Neural crest cell (in vitro differentiated cells): ENCODE data around the gene PCF11. TPM values are rescaled to one million over a fixed set of nuclear protein-coding genes. Genes with fewer than 3 reads are reported as not detected.
"Not testable (repeated sequence)": the region's sequence is repeated elsewhere in the genome, so short reads cannot be mapped to it uniquely, and the experiment has no call there.

Experiments used
- DNase-seq: peaks from one replicate; pipeline ENCODE4 v3.0.0; 2021; ENCODE audit warnings: low read depth, mixed read lengths, low spot score
- H3K27ac Mint-ChIP-seq: one replicate; pipeline ENCODE4 v1.8.0; 2021; ENCODE audit warnings: mild to moderate bottlenecking, mixed read lengths; ENCODE audit not compliant: unreplicated experiment
- H3K27me3 Mint-ChIP-seq: 2 replicates; pipeline ENCODE4 v1.8.0; 2021; ENCODE audit warnings: low read depth, mild to moderate bottlenecking, mixed read lengths
- H3K36me3 Mint-ChIP-seq: 2 replicates; pipeline ENCODE4 v1.8.0; 2021; ENCODE audit warnings: low read depth, mild to moderate bottlenecking, mixed read lengths
- H3K4me1 Mint-ChIP-seq: 2 replicates; pipeline ENCODE4 v1.8.0; 2021; ENCODE audit warnings: mixed read lengths
- H3K4me3 Mint-ChIP-seq: one replicate; pipeline ENCODE4 v1.8.0; 2021; ENCODE audit warnings: mild to moderate bottlenecking, mixed read lengths
- H3K9me3 Mint-ChIP-seq: 2 replicates; pipeline ENCODE4 v1.8.0; 2021; ENCODE audit warnings: mixed read lengths
- total RNA-seq: library from RNA; stranded (reverse); gene quantifications from 2 replicates; pipeline ENCODE4 v1.2.1, GENCODE V29; 2021
- TF ChIP-seq, protein P1 (sequence below): fragments of 200-600 bp; sonication (generic); conservative IDR thresholded peaks from 2 replicates; pipeline ENCODE4 v1.5.0; 2021; ENCODE audit warnings: antibody characterized with exemption, mild to moderate bottlenecking

Gene PCF11
- total RNA-seq, 1 donor from 2014 or later = 67.9 TPM

DNA sequence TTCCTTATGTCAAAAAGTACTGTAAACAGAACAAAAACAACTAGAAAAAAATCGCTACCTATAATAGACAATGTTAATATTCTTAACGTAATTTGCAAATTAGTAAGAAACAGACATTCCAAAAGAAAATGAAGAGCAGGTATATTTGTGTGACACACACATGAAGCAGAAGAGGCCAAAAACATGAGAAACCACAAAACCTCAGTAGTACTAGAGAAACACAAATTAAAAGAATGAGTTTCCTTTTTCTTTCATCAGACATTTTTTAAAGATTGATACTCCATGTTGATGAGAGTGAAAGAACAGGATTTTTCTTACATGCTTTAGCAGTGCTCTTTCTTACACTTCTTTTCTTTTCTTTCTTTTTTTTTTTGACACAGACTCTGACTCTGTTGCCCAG lies 34.2 kb upstream of the PCF11 start:
- no peak overlapping the region for H3K27ac Mint-ChIP-seq
- no peak overlapping the region for H3K4me3 Mint-ChIP-seq
- H3K36me3 Mint-ChIP-seq = no peaks in the 10 kb centered on the region
- TF ChIP-seq, protein P1, sequence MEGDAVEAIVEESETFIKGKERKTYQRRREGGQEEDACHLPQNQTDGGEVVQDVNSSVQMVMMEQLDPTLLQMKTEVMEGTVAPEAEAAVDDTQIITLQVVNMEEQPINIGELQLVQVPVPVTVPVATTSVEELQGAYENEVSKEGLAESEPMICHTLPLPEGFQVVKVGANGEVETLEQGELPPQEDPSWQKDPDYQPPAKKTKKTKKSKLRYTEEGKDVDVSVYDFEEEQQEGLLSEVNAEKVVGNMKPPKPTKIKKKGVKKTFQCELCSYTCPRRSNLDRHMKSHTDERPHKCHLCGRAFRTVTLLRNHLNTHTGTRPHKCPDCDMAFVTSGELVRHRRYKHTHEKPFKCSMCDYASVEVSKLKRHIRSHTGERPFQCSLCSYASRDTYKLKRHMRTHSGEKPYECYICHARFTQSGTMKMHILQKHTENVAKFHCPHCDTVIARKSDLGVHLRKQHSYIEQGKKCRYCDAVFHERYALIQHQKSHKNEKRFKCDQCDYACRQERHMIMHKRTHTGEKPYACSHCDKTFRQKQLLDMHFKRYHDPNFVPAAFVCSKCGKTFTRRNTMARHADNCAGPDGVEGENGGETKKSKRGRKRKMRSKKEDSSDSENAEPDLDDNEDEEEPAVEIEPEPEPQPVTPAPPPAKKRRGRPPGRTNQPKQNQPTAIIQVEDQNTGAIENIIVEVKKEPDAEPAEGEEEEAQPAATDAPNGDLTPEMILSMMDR = no peak
- H3K9me3 Mint-ChIP-seq = no peaks in the 10 kb centered on the region
- H3K27me3 Mint-ChIP-seq = no peaks in the 10 kb centered on the region
- H3K4me1 Mint-ChIP-seq = no peaks in the 10 kb centered on the region
- DNase-seq = no peak

DNA sequence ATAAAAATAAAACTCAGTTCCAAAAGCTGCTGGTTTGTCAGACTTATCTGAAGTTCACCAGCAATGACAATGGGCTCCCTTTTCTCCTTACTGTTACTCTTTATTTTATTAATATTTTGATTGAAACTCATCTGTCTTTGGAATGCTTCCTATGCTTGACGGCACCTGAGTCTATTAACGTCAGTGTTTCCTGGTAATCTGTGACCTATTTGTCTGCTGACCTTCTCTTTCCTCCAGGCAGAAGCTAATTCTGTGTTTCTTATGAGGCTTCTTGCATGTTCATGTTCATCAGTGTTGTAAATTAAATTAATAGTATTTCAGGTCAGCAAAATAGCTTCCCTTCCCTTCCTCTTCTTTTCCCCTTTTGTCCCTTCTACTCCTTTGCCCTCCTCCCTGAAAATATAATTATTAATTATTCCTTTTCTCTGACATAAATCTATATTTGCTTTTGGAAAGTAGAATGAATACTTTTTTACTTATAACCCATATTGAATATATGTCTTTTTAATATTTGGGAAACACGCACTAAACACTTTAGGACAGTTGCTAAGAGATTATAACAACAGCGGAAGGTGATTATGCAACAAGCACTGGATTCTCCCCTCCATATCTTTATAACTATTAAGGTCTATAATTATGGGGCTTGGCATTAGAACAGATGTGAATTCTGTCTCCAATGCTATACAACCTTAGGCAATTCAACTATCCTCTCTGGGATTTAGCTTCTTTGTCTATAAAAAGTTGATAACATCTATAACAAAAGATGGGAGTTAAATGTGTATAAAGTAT lies 32.1 kb upstream of the PCF11 start:
- Mint-ChIP-seq H3K36me3 (no peaks in the 10 kb centered on the region), H3K27me3 (no peaks in the 10 kb centered on the region), H3K4me3 (no peak overlapping the region), H3K4me1 (no peaks in the 10 kb centered on the region), H3K27ac (no peak overlapping the region), H3K9me3 (no peaks in the 10 kb centered on the region)
- DNase-seq = no peak
- TF ChIP-seq, protein P1 = no peak

DNA sequence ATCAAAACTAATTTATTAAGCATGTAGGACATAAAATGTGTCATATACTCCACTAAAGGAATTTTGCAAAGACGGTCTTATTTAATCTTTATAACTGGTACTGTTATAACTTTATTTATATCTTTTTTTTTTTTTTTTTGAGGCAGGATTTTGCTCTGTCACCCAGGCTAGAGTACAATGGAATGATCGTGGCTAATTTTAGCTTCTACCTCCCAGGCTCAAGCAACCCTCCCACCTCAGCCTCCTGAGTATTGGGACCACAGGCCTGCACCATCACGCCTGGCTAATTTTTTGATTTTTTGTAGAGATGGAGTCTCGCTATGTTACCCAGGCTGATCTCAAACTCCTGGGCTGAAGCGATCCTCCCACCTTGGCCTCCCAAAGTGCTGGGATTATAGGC lies 31.4 kb upstream of the PCF11 start:
- TF ChIP-seq, protein P1 = no peak
- Mint-ChIP-seq H3K4me3 (no peak overlapping the region), H3K4me1 (no peaks in the 10 kb centered on the region), H3K9me3 (no peaks in the 10 kb centered on the region), H3K27ac (no peak overlapping the region), H3K27me3 (no peaks in the 10 kb centered on the region), H3K36me3 (no peaks in the 10 kb centered on the region)
- no peak for DNase-seq

DNA sequence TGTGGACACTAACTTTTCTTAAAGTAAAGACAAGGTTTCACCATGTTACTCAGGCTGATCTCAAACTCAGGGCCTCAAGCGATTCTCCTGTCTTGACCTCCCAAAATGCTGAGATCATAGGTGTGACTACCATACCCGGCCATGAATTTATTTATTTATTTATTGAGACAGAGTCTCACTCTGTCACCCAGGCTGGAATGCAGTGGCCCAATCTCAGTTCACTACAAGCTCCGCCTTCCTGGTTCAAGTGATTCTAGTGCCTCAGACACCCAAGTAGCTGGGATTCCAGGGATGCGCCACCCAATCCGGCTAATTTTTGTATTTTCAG lies 29.7 kb upstream of the PCF11 start:
- Mint-ChIP-seq H3K9me3 (peaks cover 3% of the 10 kb centered on the region), H3K4me3 (no peak overlapping the region), H3K36me3 (no peaks in the 10 kb centered on the region), H3K27ac (no peak overlapping the region), H3K27me3 (no peaks in the 10 kb centered on the region), H3K4me1 (no peaks in the 10 kb centered on the region)
- no peak for DNase-seq
- TF ChIP-seq, protein P1 = no peak

DNA sequence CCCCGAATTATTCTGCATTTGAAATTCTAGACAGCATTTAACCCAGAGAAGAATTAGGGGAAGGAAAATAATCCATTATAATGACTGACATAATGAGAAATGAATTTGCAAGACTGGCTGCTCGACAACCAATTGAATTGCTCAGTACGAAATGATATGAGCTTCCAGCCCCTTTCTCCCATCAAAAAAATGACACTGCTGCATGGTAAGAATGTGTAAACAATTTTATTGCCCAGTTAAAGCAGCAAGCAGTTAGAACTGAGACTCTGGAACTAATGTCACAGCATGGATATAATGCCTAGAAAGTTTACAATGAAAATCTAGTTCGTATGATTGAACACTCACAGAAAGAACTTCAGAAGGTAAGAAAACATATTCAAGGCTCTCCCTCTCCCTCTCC lies 24.7 kb upstream of the PCF11 start:
- DNase-seq = no peak
- H3K9me3 Mint-ChIP-seq = peaks cover 3% of the 10 kb centered on the region
- no peak overlapping the region for H3K4me3 Mint-ChIP-seq
- H3K4me1 Mint-ChIP-seq = no peaks in the 10 kb centered on the region
- no peaks in the 10 kb centered on the region for H3K36me3 Mint-ChIP-seq
- H3K27ac Mint-ChIP-seq = no peak overlapping the region
- TF ChIP-seq, protein P1 = no peak
- H3K27me3 Mint-ChIP-seq = no peaks in the 10 kb centered on the region

DNA sequence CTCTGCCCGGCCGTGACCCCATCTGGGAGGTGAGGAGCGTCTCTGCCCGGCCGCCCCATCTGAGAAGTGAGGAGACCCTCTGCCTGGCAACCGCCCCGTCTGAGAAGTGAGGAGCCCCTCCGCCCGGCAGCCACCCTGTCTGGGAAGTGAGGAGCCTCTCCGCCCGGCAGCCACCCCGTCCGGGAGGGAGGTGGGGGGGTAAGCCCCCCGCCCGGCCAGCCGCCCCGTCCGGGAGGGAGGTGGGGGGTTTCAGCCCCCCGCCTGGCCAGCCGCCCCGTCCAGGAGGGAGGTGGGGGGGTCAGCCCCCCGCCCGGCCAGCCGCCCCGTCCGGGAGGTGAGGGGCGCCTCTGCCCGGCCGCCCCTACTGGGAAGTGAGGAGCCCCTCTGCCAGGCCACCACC lies 23.7 kb upstream of the PCF11 start:
- not testable (repeated sequence) for DNase-seq, H3K4me1 Mint-ChIP-seq, H3K9me3 Mint-ChIP-seq, H3K27me3 Mint-ChIP-seq, H3K4me3 Mint-ChIP-seq, H3K36me3 Mint-ChIP-seq, H3K27ac Mint-ChIP-seq
